Endothelial cell of umbilical vein (primary cell): ENCODE data around the gene DOCK7. TPM values are rescaled to one million over a fixed set of nuclear protein-coding genes. Genes with fewer than 3 reads are reported as not detected.

Source experiments
- BruUV-seq: library from RNA; stranded (reverse); fragments of 400-500 nt; replicated peaks from 2 replicates; lab custom pipeline; 2021; lab: Mats Ljungman, UMichigan
- CTCF ChIA-PET: fragments of 300-600, 350-600 bp; sonication (Branson Sonifier 250); formaldehyde crosslinking; loops from one replicate; lab custom pipeline; 2021; ENCODE audit warnings: antibody characterized with exemption, inconsistent platforms; lab: Charles Lee
- POLR2A ChIA-PET: fragments of 300-600, 350-600 bp; sonication (Branson Sonifier 250); formaldehyde crosslinking; loops from one replicate; lab custom pipeline; 2021; ENCODE audit warnings: antibody characterized with exemption, inconsistent platforms; lab: Charles Lee
- DNase-seq: peaks from one replicate; pipeline ENCODE4 v3.0.0-alpha.2; 2011; ENCODE audit warnings: low read depth, low spot score
- FAIRE-seq: peaks from 2 replicates; lab custom pipeline; 2011; peaks lifted over from hg19 to GRCh38; lab: Jason Lieb, UNC
- H2AFZ ChIP-seq: 2 replicates; pipeline ENCODE4 v1.6.0; 2012; ENCODE audit warnings: low read depth, low read length, control low read depth, inconsistent platforms
- H3K27ac ChIP-seq: 2 replicates; pipeline ENCODE4 v1.5.1; 2011; ENCODE audit warnings: low read depth, mild to moderate bottlenecking, control low read depth, low read length, moderate library complexity; ENCODE audit not compliant: insufficient read depth
- H3K27me3 ChIP-seq, 2 experiments: 2 replicates each; pipeline versions ENCODE4 v1.6.0 to v1.6.1; 2011; ENCODE audit warnings: low read length in 2 of 2, mixed read lengths in 1 of 2; ENCODE audit not compliant: control insufficient read depth in 2 of 2, insufficient read depth in 2 of 2
- H3K36me3 ChIP-seq, 2 experiments: 2 replicates in 1 of 2; 3 replicates in 1 of 2; pipeline ENCODE4 v1.5.1; 2011; ENCODE audit warnings: low read length in 2 of 2, mild to moderate bottlenecking in 1 of 2, moderate library complexity in 1 of 2; ENCODE audit not compliant: control insufficient read depth in 2 of 2, insufficient read depth in 2 of 2; ENCODE audit errors: extremely low read depth in 1 of 2
- H3K4me1 ChIP-seq: 3 replicates; pipeline ENCODE4 v1.5.1; 2011; ENCODE audit warnings: mild to moderate bottlenecking, low read length; ENCODE audit not compliant: control insufficient read depth, insufficient read depth; ENCODE audit errors: extremely low read depth
- H3K4me2 ChIP-seq: 2 replicates; pipeline ENCODE4 v1.6.1; 2011; ENCODE audit warnings: low read length, control low read depth, mixed read lengths; ENCODE audit not compliant: insufficient read depth
- H3K4me3 ChIP-seq, 3 experiments: fragments of 200-600 bp in 1 of 3; sonication (generic), shearing (Covaris generic) in 1 of 3; replicated peaks in 1 of 3; 2 replicates each; pipeline ENCODE4 v1.5.1; 2011 to 2016; ENCODE audit warnings: control low read depth in 3 of 3, low read length in 3 of 3, mild to moderate bottlenecking in 2 of 3, inconsistent platforms in 1 of 3, low read depth in 1 of 3, moderate library complexity in 1 of 3; ENCODE audit not compliant: insufficient read depth in 1 of 3
- H3K79me2 ChIP-seq: 2 replicates; pipeline ENCODE4 v1.6.0; 2012; ENCODE audit warnings: low read length, inconsistent platforms; ENCODE audit not compliant: control insufficient read depth, insufficient read depth
- H3K9ac ChIP-seq: replicated peaks from 2 replicates; pipeline ENCODE3; 2011; ENCODE audit warnings: low read length, control low read depth; ENCODE audit not compliant: insufficient read depth; ENCODE audit errors: extremely low read depth
- H3K9me1 ChIP-seq: replicated peaks from 3 replicates; pipeline ENCODE4 v1.6.0; 2011; ENCODE audit warnings: mild to moderate bottlenecking, low read length; ENCODE audit not compliant: control insufficient read depth, insufficient read depth; ENCODE audit errors: extremely low read depth
- H3K9me3 ChIP-seq: replicated peaks from 2 replicates; pipeline ENCODE4 v1.5.1; 2012; ENCODE audit warnings: low read length, inconsistent platforms; ENCODE audit not compliant: control insufficient read depth, insufficient read depth
- H4K20me1 ChIP-seq: replicated peaks from 2 replicates; pipeline ENCODE3; 2011; ENCODE audit warnings: mild to moderate bottlenecking, low read length; ENCODE audit not compliant: control insufficient read depth, insufficient read depth; ENCODE audit errors: extremely low read depth
- CTCF ChIP-seq, 2 donors: IDR thresholded peaks; 1 replicate in 1 of 2; 2 replicates in 1 of 2; pipeline ENCODE4 v1.5.1; 2011; ENCODE audit warnings: low read length in 2 of 2, mild to moderate bottlenecking in 2 of 2, moderate library complexity in 2 of 2, control low read depth in 1 of 2, inconsistent platforms in 1 of 2, low read depth in 1 of 2; ENCODE audit not compliant: insufficient read depth in 1 of 2; ENCODE audit errors: extremely low read depth in 1 of 2
- EZH2 ChIP-seq: IDR thresholded peaks from 2 replicates; pipeline ENCODE4 v1.6.1; 2012; ENCODE audit warnings: borderline replicate concordance, low read depth, mild to moderate bottlenecking, moderate library complexity, low read length, inconsistent platforms; ENCODE audit not compliant: severe bottlenecking
- FOS ChIP-seq: IDR thresholded peaks from 2 replicates; pipeline ENCODE4 v1.6.1; 2011; ENCODE audit warnings: mild to moderate bottlenecking, low read length, moderate library complexity, borderline replicate concordance; ENCODE audit not compliant: insufficient read depth
- GATA2 ChIP-seq: IDR thresholded peaks from 2 replicates; pipeline ENCODE4 v1.7.0; 2011; ENCODE audit warnings: low read depth, mild to moderate bottlenecking, moderate library complexity, mixed read lengths, low read length; ENCODE audit not compliant: insufficient read length, insufficient read depth
- JUN ChIP-seq: IDR thresholded peaks from 2 replicates; pipeline ENCODE4 v1.6.1; 2011; ENCODE audit warnings: borderline replicate concordance, low read depth; ENCODE audit not compliant: insufficient read length, insufficient read depth
- MAX ChIP-seq: IDR thresholded peaks from 2 replicates; pipeline ENCODE4 v1.6.1; 2011; ENCODE audit not compliant: insufficient read depth, insufficient read length
- MYC ChIP-seq: IDR thresholded peaks from one replicate; pipeline ENCODE4 v1.6.1; 2011; ENCODE audit warnings: mild to moderate bottlenecking, low read depth, low read length
- POLR2A ChIP-seq: IDR thresholded peaks from 2 replicates; pipeline ENCODE4 v1.6.1; 2012; ENCODE audit warnings: low read depth, mild to moderate bottlenecking, control low read depth, low read length
- POLR2AphosphoS5 ChIP-seq: IDR thresholded peaks from 2 replicates; pipeline ENCODE4 v1.6.1; 2012; ENCODE audit warnings: low read depth, mild to moderate bottlenecking, control low read depth, low read length, moderate library complexity; ENCODE audit not compliant: insufficient read depth
- dilution Hi-C: fragments of 300-500 bp; cut with MboI; formaldehyde crosslinking; loops from one replicate; pipeline ENCODE4 v1.15.0; 2019; ENCODE audit warnings: low sequenced_read_pairs; ENCODE audit not compliant: extremely low pct_ligation_motif_present
- intact Hi-C: fragments of 100-400 bp; cut with micrococcal nuclease; formaldehyde crosslinking; loops from one replicate; pipeline ENCODE4 v1.10.0; 2022
- polyA plus RNA-seq, 4 experiments: library from polyadenylated mRNA; depleted of rRNA in 3 of 4; stranded (reverse) in 3 of 4; unstranded in 1 of 4; fragments of >200 nt; gene quantifications; 2 replicates each; pipeline versions ENCODE4 v1.2.1 to v1.2.3, GENCODE V29; 2011 to 2012; ENCODE audit warnings: missing spikeins in 1 of 4
- total RNA-seq: library from RNA; stranded (reverse); gene quantifications from 2 replicates; pipeline ENCODE4 v1.2.3, GENCODE V29; 2021

The DOCK7 gene
- total and polyA plus RNA-seq, 2 donors (not counting 3 experiments of a cell fraction or from before 2014, with no cell fraction given), result 9.4 to 31.9 TPM

- Histone ChIP-seq H3K4me2 (no peak overlapping the region), H3K36me3 (peaks cover 0 to 2% of the 10 kb centered on the region in 2 experiments), H3K9me1 (no peaks in the 10 kb centered on the region), H3K27ac (no peak overlapping the region), H3K9me3 (no peaks in the 10 kb centered on the region), H3K79me2 (no peaks in the 10 kb centered on the region), H2AFZ (no peak overlapping the region), H3K4me1 (no peaks in the 10 kb centered on the region), H3K27me3 (no peaks in the 10 kb centered on the region), H3K9ac (no peak overlapping the region), H4K20me1 (no peaks in the 10 kb centered on the region), H3K4me3 (no peak overlapping the region)
- no peak for DNase-seq
- FAIRE-seq, result no peak
- no TSS peak for BruUV-seq
- intact Hi-C loops, result no loop called here
- ChIA-PET POLR2A (no interaction called here), CTCF (interaction anchor here (0.9 to 1.5 kb wide), 2 partner anchors 17 to 233 kb away, joined by 3 to 4 read pairs; no protein-coding TSS in a partner anchor)
- dilution Hi-C loops, result no loop called here
- TF ChIP-seq EZH2, result no peak
- no peak for TF ChIP-seq CTCF (IDR thresholded peaks at IDR 0.05; ENCODE audit: extremely low read depth in 1 of 2, insufficient read depth in 1 of 2, low read depth in 1 of 2, low read length in 2 of 2)
- no peak for TF ChIP-seq POLR2AphosphoS5
- TF ChIP-seq GATA2, result no peak
Measured at GRCh38 chr1:62513013-62513412, 175.2 kb downstream of the DOCK7 start.

DNA sequence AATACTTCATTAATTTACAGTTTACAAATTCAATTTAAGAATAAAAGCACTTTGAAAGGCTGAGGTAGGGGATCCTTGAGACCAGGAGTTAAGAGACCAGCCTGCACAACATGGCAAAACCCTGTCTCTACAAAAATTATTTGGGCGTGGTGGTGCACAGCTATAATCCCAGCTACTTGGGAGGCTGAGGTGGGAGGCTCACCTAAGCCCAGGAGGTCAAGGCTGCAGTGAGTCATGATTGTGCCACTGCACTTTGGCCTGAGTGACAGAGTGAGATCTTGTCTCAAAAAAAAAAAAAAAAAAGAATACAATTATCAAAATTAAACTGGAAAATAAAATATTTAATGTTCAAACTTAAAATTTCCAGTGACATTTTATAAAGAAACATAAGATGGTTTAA lies 179.2 kb downstream of the DOCK7 start:
- no peak overlapping the region for H3K4me2 ChIP-seq
- no peaks in the 10 kb centered on the region for H4K20me1 ChIP-seq
- peaks cover 0 to 2% of the 10 kb centered on the region in 2 experiments for H3K36me3 ChIP-seq
- H3K9ac ChIP-seq, result no peak overlapping the region
- no peaks in the 10 kb centered on the region for H3K4me1 ChIP-seq
- no peak for TF ChIP-seq EZH2
- TF ChIP-seq GATA2, result no peak
- no peak for TF ChIP-seq MYC
- no peak for TF ChIP-seq POLR2A
- no peak for TF ChIP-seq POLR2AphosphoS5
- TF ChIP-seq MAX, result no peak
- TF ChIP-seq FOS, result no peak
- no peak for TF ChIP-seq JUN
- no peak for TF ChIP-seq CTCF (IDR thresholded peaks at IDR 0.05; ENCODE audit: extremely low read depth in 1 of 2, insufficient read depth in 1 of 2, low read depth in 1 of 2, low read length in 2 of 2)
- no peaks in the 10 kb centered on the region for H3K9me3 ChIP-seq
- H3K79me2 ChIP-seq, result no peaks in the 10 kb centered on the region
- ChIA-PET POLR2A (no interaction called here), CTCF (interaction anchor here (1.4 to 7.4 kb wide), 4 partner anchors 72 to 334 kb away, joined by 4 to 195 read pairs (median 6); no protein-coding TSS in a partner anchor)
- DNase-seq, result no peak
- H2AFZ ChIP-seq, result no peak overlapping the region
- no peak overlapping the region for H3K4me3 ChIP-seq
- dilution Hi-C loops, result no loop called here
- BruUV-seq, result no TSS peak
- no peak for FAIRE-seq
- H3K9me1 ChIP-seq, result no peaks in the 10 kb centered on the region
- H3K27ac ChIP-seq, result no peak overlapping the region
- intact Hi-C loops, result no loop called here
- no peaks in the 10 kb centered on the region for H3K27me3 ChIP-seq
